HepG2 (cell line): Measurements from ENCODE around the gene TUBB3. TPM values are rescaled to one million over a fixed set of nuclear protein-coding genes. Genes with fewer than 3 reads are reported as not detected.

Experiments
- ATF7 ChIP-seq, 2 experiments: fragments of 450-650 bp in 1 of 2; sonication (generic) in 1 of 2; formaldehyde crosslinking in 1 of 2; IDR thresholded peaks; 2 replicates each; pipeline versions ENCODE4 v1.4.0 to v1.6.1; 2016 to 2020; ENCODE audit warnings: antibody characterized with exemption in 1 of 2, mild to moderate bottlenecking in 1 of 2, missing genetic modification reagents in 1 of 2
- BRCA1 ChIP-seq: sonication (generic); formaldehyde crosslinking; IDR thresholded peaks from 2 replicates; pipeline ENCODE4 v1.4.0; 2020; ENCODE audit warnings: missing genetic modification reagents
- EED ChIP-seq: sonication (generic); formaldehyde crosslinking; IDR thresholded peaks from 2 replicates; pipeline ENCODE4 v1.5.0; 2020; ENCODE audit warnings: mild to moderate bottlenecking, missing genetic modification reagents
- ETV5 ChIP-seq: IDR thresholded peaks from 2 replicates; pipeline ENCODE4 v1.6.1; 2018; ENCODE audit warnings: missing biosample characterization, missing genetic modification reagents, inconsistent platforms, borderline replicate concordance
- HHEX ChIP-seq: IDR thresholded peaks from 2 replicates; pipeline ENCODE4 v1.6.1; 2016; ENCODE audit warnings: control low read depth
- JARID2 ChIP-seq: sonication (generic); formaldehyde crosslinking; IDR thresholded peaks from 2 replicates; pipeline ENCODE4 v1.8.1; 2023; ENCODE audit warnings: missing genetic modification reagents, inconsistent platforms; ENCODE audit not compliant: insufficient replicate concordance
- KDM4B ChIP-seq: sonication (generic); formaldehyde crosslinking; IDR thresholded peaks from 2 replicates; pipeline ENCODE4 v1.4.0; 2020; ENCODE audit warnings: missing genetic modification reagents
- MBNL3 ChIP-seq: fragments of 250-450 bp; sonication (Bioruptor Pico); conservative IDR thresholded peaks from 2 replicates; pipeline ENCODE4 v1.8.0; 2022; ENCODE audit warnings: mild to moderate bottlenecking, inconsistent platforms
- MTA3 ChIP-seq: sonication (generic); formaldehyde crosslinking; IDR thresholded peaks from 2 replicates; pipeline ENCODE4 v1.4.0; 2020; ENCODE audit warnings: missing genetic modification reagents
- RBFOX2 ChIP-seq: fragments of 200-400 bp; formaldehyde crosslinking; IDR thresholded peaks from 2 replicates; pipeline ENCODE4 v1.6.1; 2017; ENCODE audit warnings: low read depth, mild to moderate bottlenecking, low read length
- SAFB2 ChIP-seq: sonication (generic); formaldehyde crosslinking; IDR thresholded peaks from 2 replicates; pipeline ENCODE4 v1.5.1; 2020; ENCODE audit warnings: missing genetic modification reagents, low read depth, mild to moderate bottlenecking, borderline replicate concordance
- SRF ChIP-seq: IDR thresholded peaks from 2 replicates; pipeline ENCODE4 v1.6.1; 2011; ENCODE audit warnings: mild to moderate bottlenecking, low read depth, low read length, moderate library complexity
- ZNF138 ChIP-seq: sonication (generic); formaldehyde crosslinking; IDR thresholded peaks from 2 replicates; pipeline ENCODE4 v1.5.0; 2020; ENCODE audit warnings: mild to moderate bottlenecking, low read depth, missing genetic modification reagents
- ZNF432 ChIP-seq: sonication (generic); formaldehyde crosslinking; IDR thresholded peaks from 2 replicates; pipeline ENCODE4 v1.5.0; 2020; ENCODE audit warnings: missing genetic modification reagents, mild to moderate bottlenecking, borderline replicate concordance
- ZNF550 ChIP-seq: sonication (generic); formaldehyde crosslinking; IDR thresholded peaks from 2 replicates; pipeline ENCODE4 v1.4.0; 2020; ENCODE audit warnings: mild to moderate bottlenecking, missing genetic modification reagents, borderline replicate concordance
- ZNF703 ChIP-seq: sonication (generic); formaldehyde crosslinking; IDR thresholded peaks from 2 replicates; pipeline ENCODE4 v1.5.1; 2020; ENCODE audit warnings: missing genetic modification reagents, mild to moderate bottlenecking, moderate library complexity, borderline replicate concordance
- ZNF841 ChIP-seq: sonication (generic); formaldehyde crosslinking; IDR thresholded peaks from 2 replicates; pipeline ENCODE4 v1.8.1; 2023; ENCODE audit warnings: missing genetic modification reagents, borderline replicate concordance
- ZSCAN20 ChIP-seq: sonication (generic); formaldehyde crosslinking; IDR thresholded peaks from 2 replicates; pipeline ENCODE4 v1.4.0; 2020; ENCODE audit warnings: missing genetic modification reagents, mild to moderate bottlenecking, borderline replicate concordance
- polyA plus RNA-seq, 8 experiments: library from polyadenylated mRNA; depleted of rRNA in 3 of 8; stranded (reverse) in 7 of 8; unstranded in 1 of 8; fragments of >200 nt; fragmentation: Illumina TruSeq in 4 of 8; extraction: Trizol in 4 of 8; gene quantifications; 2 replicates each; pipeline versions ENCODE4 v1.2.1 to v1.2.3, GENCODE V29; 2011 to 2016; ENCODE audit warnings: low read depth in 4 of 8, missing spikeins in 1 of 8, mixed read lengths in 1 of 8; ENCODE audit not compliant: insufficient read depth in 1 of 8
- total RNA-seq, 5 experiments: library from RNA; depleted of rRNA; stranded (reverse); fragments of >200 nt; fragmentation: Illumina TruSeq; extraction: Trizol; gene quantifications; 2 replicates each; pipeline ENCODE4 v1.2.3, GENCODE V29; 2016; ENCODE audit warnings: low read depth in 1 of 5
- TF ChIP-seq, protein P1 (sequence below): sonication (generic); formaldehyde crosslinking; IDR thresholded peaks from 2 replicates; pipeline ENCODE4 v1.4.0; 2020; ENCODE audit warnings: missing genetic modification reagents; ENCODE audit errors: not compliant biosample characterization
- TF ChIP-seq, protein P2 (sequence below): sonication (generic); formaldehyde crosslinking; conservative IDR thresholded peaks from 2 replicates; pipeline ENCODE4 v1.8.0; 2022; ENCODE audit warnings: low read depth, missing genetic modification reagents
- TF ChIP-seq, protein P3 (sequence below): IDR thresholded peaks from 2 replicates; pipeline ENCODE4 v1.6.1; 2012; ENCODE audit warnings: low read depth, low read length, improper control_type of control experiment
- TF ChIP-seq, protein P4 (sequence below): sonication (generic); formaldehyde crosslinking; IDR thresholded peaks from 2 replicates; pipeline ENCODE4 v1.5.0; 2020; ENCODE audit warnings: missing genetic modification reagents

TUBB3 gene
- total and polyA plus RNA-seq, 2 of the 13 experiments (the other 11 are each of a cell fraction or from before 2014, with no cell fraction given), result 110 to 185 TPM

DNA sequence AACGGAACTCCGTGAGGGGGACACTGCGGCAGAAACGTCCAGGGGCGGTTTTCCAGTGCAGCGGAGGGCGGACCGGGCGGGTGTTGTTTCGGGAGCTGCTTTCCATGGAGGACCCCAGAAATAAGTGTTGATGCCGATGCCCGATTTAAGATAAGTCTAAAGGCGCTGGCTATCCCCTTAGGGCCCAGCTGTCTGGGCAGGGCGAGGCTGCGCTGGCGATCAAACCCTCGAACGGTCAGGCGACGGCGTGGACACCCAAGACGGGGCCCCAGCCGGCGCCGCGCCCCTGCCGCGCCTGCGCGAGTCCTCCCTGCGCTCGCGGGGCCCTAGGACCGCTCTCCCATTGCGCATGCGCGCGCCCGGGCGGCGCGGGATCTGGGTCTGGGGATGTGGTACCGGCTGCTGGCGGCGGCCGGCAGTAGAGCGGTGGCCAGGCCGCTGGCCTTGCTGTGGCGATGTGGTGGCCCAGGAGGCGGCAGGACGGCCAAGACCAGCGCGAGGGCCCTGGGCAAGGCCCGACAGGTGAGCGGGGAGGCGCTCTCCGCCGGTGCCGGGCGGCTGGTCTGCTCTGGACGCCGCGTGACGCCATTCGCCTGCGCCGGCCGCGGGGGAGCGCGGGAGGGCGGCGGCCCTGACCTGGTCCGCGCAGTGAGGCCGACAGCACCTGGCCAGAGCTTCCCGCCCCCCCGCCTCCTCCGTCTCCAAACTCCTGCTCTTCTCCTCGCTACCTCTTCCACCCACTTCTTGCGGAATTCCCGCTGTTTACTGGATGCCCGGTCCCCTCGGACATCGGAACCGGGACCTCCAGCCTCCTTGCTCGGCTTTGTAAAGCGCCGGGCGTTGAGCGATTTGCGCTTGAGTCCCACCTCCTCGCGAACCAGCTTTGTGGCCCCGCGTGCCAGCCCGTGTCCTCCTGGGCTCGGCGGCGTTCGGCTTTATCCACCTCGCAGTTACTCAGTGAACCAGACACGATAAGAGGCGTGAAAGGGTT lies 49.4 kb downstream of the TUBB3 start (continued):
- TF ChIP-seq, protein P1, sequence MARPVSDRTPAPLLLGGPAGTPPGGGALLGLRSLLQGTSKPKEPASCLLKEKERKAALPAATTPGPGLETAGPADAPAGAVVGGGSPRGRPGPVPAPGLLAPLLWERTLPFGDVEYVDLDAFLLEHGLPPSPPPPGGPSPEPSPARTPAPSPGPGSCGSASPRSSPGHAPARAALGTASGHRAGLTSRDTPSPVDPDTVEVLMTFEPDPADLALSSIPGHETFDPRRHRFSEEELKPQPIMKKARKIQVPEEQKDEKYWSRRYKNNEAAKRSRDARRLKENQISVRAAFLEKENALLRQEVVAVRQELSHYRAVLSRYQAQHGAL, result no peak
- TF ChIP-seq SRF (no peak), ZSCAN20 (CRISPR knock-in tag) (peak; percentile 87; the same call in 1 of the 2 replicates), MBNL3 (CRISPR knock-in tag) (no peak), ZNF138 (CRISPR knock-in tag) (no peak; the same call in none of the 2 replicates), ETV5 (CRISPR knock-in tag) (no peak; the same call in none of the 2 replicates), MTA3 (no peak), ZNF703 (CRISPR knock-in tag) (0 out of 2 replicates have a peak, but pooled peaks have one; percentile 32), ZNF432 (peak; percentile 60; the same call in 1 of the 2 replicates), JARID2 (CRISPR knock-in tag) (no peak), EED (CRISPR knock-in tag) (peak; percentile 55; the same call in 1 of the 2 replicates), ATF7 (IDR thresholded peaks at IDR 0.05) (no peak), ATF7 (CRISPR knock-in tag; IDR thresholded peaks at IDR 0.05) (peak; percentile 39; the same call in 1 of the 2 replicates), HHEX (no peak), BRCA1 (CRISPR knock-in tag) (peak; percentile 66), ZNF550 (CRISPR knock-in tag) (0 out of 2 replicates have a peak, but pooled peaks have one; percentile 9), ZNF841 (CRISPR knock-in tag) (no peak), KDM4B (CRISPR knock-in tag) (no peak), SAFB2 (CRISPR knock-in tag) (peak; percentile 72; the same call in 1 of the 2 replicates), RBFOX2 (peak; percentile 100)
- TF ChIP-seq, protein P2, sequence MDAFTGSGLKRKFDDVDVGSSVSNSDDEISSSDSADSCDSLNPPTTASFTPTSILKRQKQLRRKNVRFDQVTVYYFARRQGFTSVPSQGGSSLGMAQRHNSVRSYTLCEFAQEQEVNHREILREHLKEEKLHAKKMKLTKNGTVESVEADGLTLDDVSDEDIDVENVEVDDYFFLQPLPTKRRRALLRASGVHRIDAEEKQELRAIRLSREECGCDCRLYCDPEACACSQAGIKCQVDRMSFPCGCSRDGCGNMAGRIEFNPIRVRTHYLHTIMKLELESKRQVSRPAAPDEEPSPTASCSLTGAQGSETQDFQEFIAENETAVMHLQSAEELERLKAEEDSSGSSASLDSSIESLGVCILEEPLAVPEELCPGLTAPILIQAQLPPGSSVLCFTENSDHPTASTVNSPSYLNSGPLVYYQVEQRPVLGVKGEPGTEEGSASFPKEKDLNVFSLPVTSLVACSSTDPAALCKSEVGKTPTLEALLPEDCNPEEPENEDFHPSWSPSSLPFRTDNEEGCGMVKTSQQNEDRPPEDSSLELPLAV (CRISPR knock-in tag), result no peak
- TF ChIP-seq, protein P3, sequence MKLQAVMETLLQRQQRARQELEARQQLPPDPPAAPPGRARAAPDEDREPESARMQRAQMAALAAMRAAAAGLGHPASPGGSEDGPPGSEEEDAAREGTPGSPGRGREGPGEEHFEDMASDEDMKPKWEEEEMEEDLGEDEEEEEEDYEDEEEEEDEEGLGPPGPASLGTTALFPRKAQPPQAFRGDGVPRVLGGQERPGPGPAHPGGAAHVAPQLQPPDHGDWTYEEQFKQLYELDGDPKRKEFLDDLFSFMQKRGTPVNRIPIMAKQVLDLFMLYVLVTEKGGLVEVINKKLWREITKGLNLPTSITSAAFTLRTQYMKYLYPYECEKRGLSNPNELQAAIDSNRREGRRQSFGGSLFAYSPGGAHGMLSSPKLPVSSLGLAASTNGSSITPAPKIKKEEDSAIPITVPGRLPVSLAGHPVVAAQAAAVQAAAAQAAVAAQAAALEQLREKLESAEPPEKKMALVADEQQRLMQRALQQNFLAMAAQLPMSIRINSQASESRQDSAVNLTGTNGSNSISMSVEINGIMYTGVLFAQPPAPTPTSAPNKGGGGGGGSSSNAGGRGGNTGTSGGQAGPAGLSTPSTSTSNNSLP, result no peak
- TF ChIP-seq, protein P4, sequence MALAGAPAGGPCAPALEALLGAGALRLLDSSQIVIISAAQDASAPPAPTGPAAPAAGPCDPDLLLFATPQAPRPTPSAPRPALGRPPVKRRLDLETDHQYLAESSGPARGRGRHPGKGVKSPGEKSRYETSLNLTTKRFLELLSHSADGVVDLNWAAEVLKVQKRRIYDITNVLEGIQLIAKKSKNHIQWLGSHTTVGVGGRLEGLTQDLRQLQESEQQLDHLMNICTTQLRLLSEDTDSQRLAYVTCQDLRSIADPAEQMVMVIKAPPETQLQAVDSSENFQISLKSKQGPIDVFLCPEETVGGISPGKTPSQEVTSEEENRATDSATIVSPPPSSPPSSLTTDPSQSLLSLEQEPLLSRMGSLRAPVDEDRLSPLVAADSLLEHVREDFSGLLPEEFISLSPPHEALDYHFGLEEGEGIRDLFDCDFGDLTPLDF (CRISPR knock-in tag), result peak; percentile 83
